ENCODE measurements around the gene TRIM37.

DNA sequence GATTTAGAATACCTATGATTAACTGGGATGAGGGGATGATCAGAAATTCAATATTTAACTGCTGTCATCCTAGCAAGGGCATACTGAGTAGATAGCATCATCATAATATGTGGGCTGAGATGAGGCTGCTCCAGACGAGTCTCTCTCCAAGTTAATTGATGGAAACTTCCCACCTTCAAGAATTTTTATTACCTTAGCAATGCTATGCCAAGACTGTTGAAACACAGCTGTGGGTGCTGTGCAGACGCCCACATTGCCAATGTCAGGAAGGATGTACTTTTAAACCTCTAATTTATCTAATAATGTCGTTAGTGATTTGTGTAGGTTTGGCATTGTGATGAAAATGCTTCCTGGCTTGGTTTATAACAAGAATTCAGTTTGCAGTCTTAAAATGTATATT, 170.4 kb downstream of the TRIM37 start:
- TF ChIP-seq, protein P1, sequence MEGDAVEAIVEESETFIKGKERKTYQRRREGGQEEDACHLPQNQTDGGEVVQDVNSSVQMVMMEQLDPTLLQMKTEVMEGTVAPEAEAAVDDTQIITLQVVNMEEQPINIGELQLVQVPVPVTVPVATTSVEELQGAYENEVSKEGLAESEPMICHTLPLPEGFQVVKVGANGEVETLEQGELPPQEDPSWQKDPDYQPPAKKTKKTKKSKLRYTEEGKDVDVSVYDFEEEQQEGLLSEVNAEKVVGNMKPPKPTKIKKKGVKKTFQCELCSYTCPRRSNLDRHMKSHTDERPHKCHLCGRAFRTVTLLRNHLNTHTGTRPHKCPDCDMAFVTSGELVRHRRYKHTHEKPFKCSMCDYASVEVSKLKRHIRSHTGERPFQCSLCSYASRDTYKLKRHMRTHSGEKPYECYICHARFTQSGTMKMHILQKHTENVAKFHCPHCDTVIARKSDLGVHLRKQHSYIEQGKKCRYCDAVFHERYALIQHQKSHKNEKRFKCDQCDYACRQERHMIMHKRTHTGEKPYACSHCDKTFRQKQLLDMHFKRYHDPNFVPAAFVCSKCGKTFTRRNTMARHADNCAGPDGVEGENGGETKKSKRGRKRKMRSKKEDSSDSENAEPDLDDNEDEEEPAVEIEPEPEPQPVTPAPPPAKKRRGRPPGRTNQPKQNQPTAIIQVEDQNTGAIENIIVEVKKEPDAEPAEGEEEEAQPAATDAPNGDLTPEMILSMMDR (IDR thresholded peaks at IDR 0.05), result no peak
- TF ChIP-seq ZBTB33 (IDR thresholded peaks at IDR 0.05; ENCODE audit: borderline replicate concordance, low read depth) (no peak), CHD2 (IDR thresholded peaks at IDR 0.05; ENCODE audit: low read length, partially characterized antibody) (no peak), EP300 (IDR thresholded peaks at IDR 0.05; ENCODE audit: borderline replicate concordance in 1 of 2, low read depth in 1 of 2, low read length in 1 of 2) (no peak), FOXJ3 (CRISPR knock-in tag; IDR thresholded peaks at IDR 0.05) (no peak), TAF1 (IDR thresholded peaks at IDR 0.05; ENCODE audit: borderline replicate concordance, low read depth, low read length) (no peak), SIN3A (IDR thresholded peaks at IDR 0.05; ENCODE audit: borderline replicate concordance, low read depth, low read length) (no peak), ELF1 (IDR thresholded peaks at IDR 0.05) (no peak), EZH2phosphoT487 (IDR thresholded peaks at IDR 0.05; ENCODE audit: borderline replicate concordance, low read depth) (no peak), TCF12 (IDR thresholded peaks at IDR 0.05) (no peak)
